Endothelial cell (in vitro differentiated cells): ENCODE data around the gene EHMT1. TPM values are rescaled to one million over a fixed set of nuclear protein-coding genes. Genes with fewer than 3 reads are reported as not detected.

Experiments
- DNase-seq: peaks from one replicate; pipeline ENCODE4 v3.0.0; 2021; ENCODE audit warnings: low spot score
- H3K27ac Mint-ChIP-seq: one replicate; pipeline ENCODE4 v1.8.0; 2021; ENCODE audit warnings: mixed read lengths, inconsistent platforms; ENCODE audit not compliant: unreplicated experiment
- H3K27me3 Mint-ChIP-seq: one replicate; pipeline ENCODE4 v1.8.0; 2021; ENCODE audit warnings: mild to moderate bottlenecking, moderate library complexity, mixed read lengths, inconsistent platforms; ENCODE audit not compliant: unreplicated experiment
- H3K36me3 Mint-ChIP-seq: one replicate; pipeline ENCODE4 v1.8.0; 2021; ENCODE audit warnings: mild to moderate bottlenecking, low read depth, mixed read lengths, inconsistent platforms; ENCODE audit not compliant: unreplicated experiment
- H3K4me1 Mint-ChIP-seq: one replicate; pipeline ENCODE4 v1.8.0; 2021; ENCODE audit warnings: mild to moderate bottlenecking, mixed read lengths, inconsistent platforms; ENCODE audit not compliant: unreplicated experiment
- H3K4me3 Mint-ChIP-seq: one replicate; pipeline ENCODE4 v1.8.0; 2021; ENCODE audit warnings: mild to moderate bottlenecking, mixed read lengths, inconsistent platforms; ENCODE audit not compliant: unreplicated experiment
- H3K9me3 Mint-ChIP-seq: one replicate; pipeline ENCODE4 v1.8.0; 2021; ENCODE audit warnings: mixed read lengths, inconsistent platforms; ENCODE audit not compliant: unreplicated experiment
- CTCF ChIP-seq: fragments of 200-600 bp; sonication (generic); IDR thresholded peaks from one replicate; pipeline ENCODE4 v1.5.0; 2021; ENCODE audit warnings: antibody characterized with exemption; ENCODE audit not compliant: unreplicated experiment
- total RNA-seq: library from RNA; stranded (reverse); fragmentation: NEBNext Ultra II Directional; extraction: Animal tissue kit (Norgen Biotek cat#: 25700); gene quantifications from one replicate; pipeline ENCODE4 v1.2.1, GENCODE V29; 2021; ENCODE audit not compliant: unreplicated experiment

EHMT1 gene
- total RNA-seq, 1 donor from 2014 or later = 120 TPM

- Mint-ChIP-seq H3K27ac (peak overlapping the region; percentile 50), H3K27me3 (peaks cover 1% of the 10 kb centered on the region), H3K4me1 (peaks cover 38% of the 10 kb centered on the region), H3K4me3 (no peak overlapping the region), H3K9me3 (no peaks in the 10 kb centered on the region), H3K36me3 (no peaks in the 10 kb centered on the region)
- no peak for DNase-seq
- TF ChIP-seq CTCF = no peak
These were observed 11.9 kb downstream of the EHMT1 start for GRCh38 chr9:137630679-137631078.

GRCh38 chr9:137631345-137632229 is 12.8 kb downstream of the EHMT1 start:
- H3K27me3 Mint-ChIP-seq = peaks cover 1% of the 10 kb centered on the region
- peak overlapping the region; percentile 95 for H3K27ac Mint-ChIP-seq
- no peaks in the 10 kb centered on the region for H3K36me3 Mint-ChIP-seq
- no peak for TF ChIP-seq CTCF
- no peaks in the 10 kb centered on the region for H3K9me3 Mint-ChIP-seq
- H3K4me3 Mint-ChIP-seq = no peak overlapping the region
- H3K4me1 Mint-ChIP-seq = peaks cover 36% of the 10 kb centered on the region
- no peak for DNase-seq

- H3K27me3 Mint-ChIP-seq = peaks cover 1% of the 10 kb centered on the region
- TF ChIP-seq CTCF = no peak
- no peaks in the 10 kb centered on the region for H3K9me3 Mint-ChIP-seq
- H3K4me1 Mint-ChIP-seq = peaks cover 36% of the 10 kb centered on the region
- peak overlapping the region; percentile 95 for H3K27ac Mint-ChIP-seq
- DNase-seq = no peak
- peak overlapping the region; percentile 5 for H3K4me3 Mint-ChIP-seq
- H3K36me3 Mint-ChIP-seq = no peaks in the 10 kb centered on the region
These were observed 13.7 kb downstream of the EHMT1 start for GRCh38 chr9:137632230-137633161.

GRCh38 chr9:137634016-137634415 is 15.2 kb downstream of the EHMT1 start:
- H3K4me3 Mint-ChIP-seq = no peak overlapping the region
- H3K27me3 Mint-ChIP-seq = peaks cover 1% of the 10 kb centered on the region
- no peak for TF ChIP-seq CTCF
- DNase-seq = no peak
- H3K36me3 Mint-ChIP-seq = no peaks in the 10 kb centered on the region
- peaks cover 27% of the 10 kb centered on the region for H3K4me1 Mint-ChIP-seq
- H3K27ac Mint-ChIP-seq = no peak overlapping the region
- no peaks in the 10 kb centered on the region for H3K9me3 Mint-ChIP-seq
